Heart right ventricle (tissue), 16 donors: ENCODE data around the gene FCER2. TPM values are rescaled to one million over a fixed set of nuclear protein-coding genes. Genes with fewer than 3 reads are reported as not detected.
"Not testable (repeated sequence)": the region's sequence is repeated elsewhere in the genome, so short reads cannot be mapped to it uniquely, and the experiment has no call there.

Experiments used
- ATAC-seq, 8 donors: fragments of 200-7000 bp; cut with Tn5 transposase; one replicate each; pipeline ENCODE4 v1.9.1; 2020; ENCODE audit warnings: mild to moderate bottlenecking in 8 of 8, moderate library complexity in 8 of 8, moderate number of reproducible peaks in 1 of 8
- DNase-seq, 2 donors: peaks; one replicate each; pipeline ENCODE4 v3.0.0-alpha.2; 2020
- H3K27ac ChIP-seq, 10 donors: fragments of 200-600 bp; sonication (generic) in 2 of 10; one replicate each; pipeline versions ENCODE4 v1.5.0 to v1.8.0; 2020 to 2022; ENCODE audit warnings: mild to moderate bottlenecking in 3 of 10
- H3K27me3 ChIP-seq, 7 donors: fragments of 200-600 bp; one replicate each; pipeline ENCODE4 v1.8.0; 2021 to 2022; ENCODE audit warnings: mild to moderate bottlenecking in 2 of 7
- H3K36me3 ChIP-seq, 9 donors: fragments of 200-600 bp; sonication (generic) in 1 of 9; one replicate each; pipeline versions ENCODE4 v1.5.0 to v1.8.0; 2020 to 2022; ENCODE audit warnings: mild to moderate bottlenecking in 2 of 9
- H3K4me1 ChIP-seq, 9 donors: fragments of 200-600 bp; sonication (generic) in 1 of 9; one replicate each; pipeline versions ENCODE4 v1.5.0 to v1.8.0; 2020 to 2022; ENCODE audit warnings: mild to moderate bottlenecking in 4 of 9
- H3K4me3 ChIP-seq, 10 donors: fragments of 200-600 bp; sonication (generic) in 2 of 10; one replicate each; pipeline versions ENCODE4 v1.5.0 to v1.8.0; 2020 to 2022; ENCODE audit warnings: mild to moderate bottlenecking in 7 of 10, moderate library complexity in 2 of 10
- H3K9me3 ChIP-seq, 11 donors: fragments of 200-600 bp in 10 of 11; sonication (generic) in 2 of 11; one replicate each; pipeline versions ENCODE4 v1.5.0 to v1.8.0; 2013 to 2022; ENCODE audit warnings: mild to moderate bottlenecking in 2 of 11, control low read depth in 1 of 11, moderate library complexity in 1 of 11
- CTCF ChIP-seq, 9 donors: fragments of 200-600 bp; sonication (generic) in 2 of 9; IDR thresholded peaks; one replicate each; pipeline versions ENCODE4 v1.5.0 to v1.8.0; 2021 to 2022; ENCODE audit warnings: antibody characterized with exemption in 9 of 9, mild to moderate bottlenecking in 5 of 9, moderate library complexity in 1 of 9
- WGBS, 2 donors: extraction: QIAGEN DNeasy Blood & Tissue Kit; methylation state at CpG; one replicate each; pipeline ENCODE4 v1.1.7; 2013; ENCODE audit warnings: inconsistent platforms in 1 of 2; 5-methylcytosine and 5-hydroxymethylcytosine counted together
- intact Hi-C, 10 donors: fragments of 100-400 bp; cut with DNase I; formaldehyde crosslinking; loops; one replicate each; pipeline versions ENCODE4 v1.11.1 to v1.14.2; 2022
- polyA plus RNA-seq, 2 donors: library from polyadenylated mRNA; stranded (reverse); fragments of 200-250 nt; gene quantifications; one replicate each; pipeline ENCODE4 v1.2.3, GENCODE V29; 2013
- total RNA-seq, 10 donors: library from RNA; stranded (reverse); fragmentation: NEBNext Ultra II Directional in 3 of 10; extraction: Animal tissue kit (Norgen Biotek cat#: 25700) in 3 of 10; gene quantifications; one replicate each; pipeline versions ENCODE4 v1.2.1 to v1.2.4, GENCODE V29; 2021 to 2023
- donor health status: Arrhythmogenic right ventricular cardiomyopathy.
- donor health status: ischemic (EF 13 %, LVEDD 7.1; RV severe dilation, severe dysfunction).
- donor health status: healthy with polysubstance abuse.
- donor health status: DM: no; HTN: yes; CAD: no.
- donor health status: DM: no; HTN: no; CAD: no.
- donor health status: ischemic (EF 25% LVEDD 6.9; RV normal size, moderate dysfunction).
- donor health status: ischemic (EF 25% LVEDD 5.7; RV mildly dilated, moderate dysfunction).
- donor health status: healthy.
- donor health status: DM: yes; HTN: yes; CAD: no.
- donor health status: Ischemic cardiomyopathy.
- donor health status: ischemic (EF 35%, LVEDD 5.7; RV mildly dilated, moderate dysfunction).
- donor health status: nonischemic (EF 11% LVEDD 7.7; RV severe dilation, severe dysfunction).
- donor health status: DM: yes; HTN: yes; CAD: no.
- donor health status: PGD.
- donor health status: ischemic (EF 29% LVEDD 5.4; RV normal size, mild dysfunction).
- donor health status: nonischemic (EF 23%, LVEDD 6.1; RV moderate dilation, normal function).

FCER2 gene
- total and polyA plus RNA-seq, 12 donors, result 0.13 to 1.0 (median 0.44) TPM; not detected in 5

GRCh38 chr19:7644550-7644877 lies 57.4 kb downstream of the FCER2 start:
- Histone ChIP-seq H3K4me3 (no peak overlapping the region), H3K9me3 (no peaks in the 10 kb centered on the region), H3K4me1 (peaks cover 0 to 8% (median 0%) of the 10 kb centered on the region in 9 donors), H3K27ac (no peak overlapping the region), H3K36me3 (peaks cover 0 to 33% (median 0%) of the 10 kb centered on the region in 9 donors), H3K27me3 (peaks cover 0 to 31% (median 11%) of the 10 kb centered on the region in 7 donors)
- TF ChIP-seq CTCF (IDR thresholded peaks at IDR 0.05), result no peak
- intact Hi-C loops, result no loop called here
- WGBS, 2 donors, result 90 to 96% methylated on average over 20 of the region's 20 CpGs
- ATAC-seq (no peak), DNase-seq (no peak)

- WGBS, 2 donors, result 46 to 73% methylated on average over 10 of the region's 10 CpGs
- Histone ChIP-seq H3K27me3 (peaks cover 0 to 31% (median 11%) of the 10 kb centered on the region in 7 donors), H3K36me3 (peaks cover 0 to 33% (median 0%) of the 10 kb centered on the region in 9 donors)
- H3K27ac ChIP-seq, H3K4me3 ChIP-seq, DNase-seq, H3K9me3 ChIP-seq, ATAC-seq, H3K4me1 ChIP-seq, intact Hi-C loops: not testable (repeated sequence)
These were observed 58.0 kb downstream of the FCER2 start for GRCh38 chr19:7643629-7644549.

DNA sequence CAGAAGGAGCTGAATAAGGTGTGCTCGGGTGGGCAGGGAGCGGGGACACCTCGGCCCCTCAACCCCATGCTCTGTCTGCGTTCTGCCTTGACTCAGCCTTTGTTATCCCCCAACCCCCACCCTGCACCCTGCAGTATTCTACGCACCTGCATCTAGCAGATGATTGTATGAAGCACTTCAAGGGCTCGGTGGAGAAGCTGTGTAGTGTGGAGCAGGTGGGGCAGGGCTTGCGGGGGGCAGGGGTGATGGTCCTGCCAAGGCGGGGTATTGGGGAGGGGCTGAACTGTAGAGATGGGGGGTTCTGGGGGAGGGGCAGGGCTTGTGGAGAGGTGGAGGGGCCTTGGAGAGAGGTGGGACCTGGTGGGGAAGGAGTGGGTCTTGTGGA lies 58.9 kb downstream of the FCER2 start:
- Histone ChIP-seq H3K27ac (no peak overlapping the region), H3K4me3 (no peak overlapping the region), H3K9me3 (no peaks in the 10 kb centered on the region), H3K27me3 (peaks cover 0 to 39% (median 20%) of the 10 kb centered on the region in 7 donors), H3K4me1 (peaks cover 0 to 10% (median 0%) of the 10 kb centered on the region in 9 donors), H3K36me3 (peaks cover 0 to 33% (median 0%) of the 10 kb centered on the region in 9 donors)
- intact Hi-C loops, result no loop called here
- TF ChIP-seq CTCF (IDR thresholded peaks at IDR 0.05), result no peak
- ATAC-seq, result no peak
- 88 to 95% methylated on average over 8 of the region's 8 CpGs for WGBS, 2 donors
- no peak for DNase-seq

GRCh38 chr19:7642295-7643030 lies 59.5 kb downstream of the FCER2 start:
- no peaks in the 10 kb centered on the region for H3K9me3 ChIP-seq
- H3K4me3 ChIP-seq, result no peak overlapping the region
- intact Hi-C loops, result no loop called here
- no peak overlapping the region for H3K27ac ChIP-seq
- DNase-seq (no peak), ATAC-seq (no peak)
- peaks cover 4 to 39% (median 25%) of the 10 kb centered on the region in 7 donors for H3K27me3 ChIP-seq
- TF ChIP-seq CTCF (IDR thresholded peaks at IDR 0.05), result no peak
- H3K4me1 ChIP-seq, result peaks cover 0 to 16% (median 0%) of the 10 kb centered on the region in 9 donors
- 89 to 90% methylated on average over 27 of the region's 27 CpGs for WGBS, 2 donors
- peaks cover 0 to 33% (median 0%) of the 10 kb centered on the region in 9 donors for H3K36me3 ChIP-seq
